SK-N-SH treated with all-trans-retinoic acid at 6 μM for 48 hours (cell line): ENCODE results near the gene FBXW10B.
"Not testable (repeated sequence)": the region's sequence is repeated elsewhere in the genome, so short reads cannot be mapped to it uniquely, and the experiment has no call there.

Experiments
- ATAC-seq: fragments of 200-7000 bp; cut with Tn5 transposase; 3 replicates; pipeline ENCODE4 v1.9.1; 2020; ENCODE audit warnings: mild to moderate bottlenecking, moderate library complexity

Gene FBXW10B

GRCh38 chr17:15613111-15613510 lies 6.4 kb downstream of the FBXW10B start:
- ATAC-seq: not testable (repeated sequence)

DNA sequence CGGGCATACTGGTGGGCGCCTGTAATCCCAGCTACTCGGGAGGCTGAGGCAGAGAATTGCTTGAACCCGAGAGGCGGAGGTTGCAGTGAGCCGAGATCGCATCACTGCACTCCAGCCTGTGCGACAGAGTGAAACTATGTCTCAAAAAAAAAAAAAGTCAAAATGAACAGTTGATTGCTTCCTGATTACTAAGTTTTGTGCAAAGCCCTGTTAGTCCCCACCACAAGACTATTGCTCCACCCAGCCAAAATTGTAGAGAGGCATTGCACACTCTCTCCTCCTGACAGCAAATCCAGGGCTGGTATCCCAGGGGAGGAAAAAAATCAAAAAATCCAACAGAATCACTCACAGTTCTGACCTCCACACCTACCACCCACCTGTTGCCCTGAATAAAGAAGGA lies 26.5 kb downstream of the FBXW10B start:
- ATAC-seq: not testable (repeated sequence)

GRCh38 chr17:15591986-15592385 lies 27.5 kb downstream of the FBXW10B start:
- not testable (repeated sequence) for ATAC-seq

- not testable (repeated sequence) for ATAC-seq
Measured at GRCh38 chr17:15590844-15591243, 28.7 kb downstream of the FBXW10B start.

- not testable (repeated sequence) for ATAC-seq
Measured at GRCh38 chr17:15589544-15590536, 29.7 kb downstream of the FBXW10B start.

DNA sequence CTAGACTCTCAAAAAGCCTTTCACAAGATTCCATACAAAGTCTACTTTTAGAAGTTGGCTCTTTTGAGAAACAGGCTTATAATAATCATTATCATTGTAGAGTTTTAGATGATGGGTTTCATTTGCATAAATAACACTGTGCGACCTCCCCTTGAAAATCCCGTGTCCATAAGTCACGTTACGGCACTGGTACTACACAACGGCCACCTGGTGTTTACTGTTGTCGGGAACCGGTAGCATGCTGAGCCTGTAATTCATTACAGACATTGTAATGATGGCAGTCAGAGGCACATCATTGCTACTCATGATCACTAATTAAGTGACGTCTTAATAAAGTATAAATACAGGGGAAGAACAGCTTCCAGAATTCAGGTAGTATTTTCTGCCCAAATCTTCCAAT lies 31.5 kb downstream of the FBXW10B start:
- ATAC-seq: not testable (repeated sequence)

DNA sequence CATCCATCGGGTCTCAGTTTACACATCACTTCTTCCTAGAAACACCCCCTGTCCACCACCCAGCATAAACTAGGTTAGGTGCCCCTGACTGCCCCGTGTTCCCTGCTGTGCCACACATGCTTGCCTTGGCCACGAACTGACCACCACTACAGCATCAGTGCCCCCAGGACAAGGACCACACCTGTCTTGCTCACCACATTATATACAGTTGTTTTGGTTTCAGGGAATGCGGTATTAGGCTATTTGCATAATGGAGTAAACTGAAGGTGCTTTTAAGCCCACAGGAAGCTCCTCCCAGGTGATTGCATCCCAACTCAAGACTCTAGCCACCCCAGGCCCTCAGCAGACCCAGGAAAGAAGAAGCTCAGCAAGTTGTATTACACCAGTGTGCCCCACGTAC lies 36.2 kb downstream of the FBXW10B start:
- not testable (repeated sequence) for ATAC-seq

DNA sequence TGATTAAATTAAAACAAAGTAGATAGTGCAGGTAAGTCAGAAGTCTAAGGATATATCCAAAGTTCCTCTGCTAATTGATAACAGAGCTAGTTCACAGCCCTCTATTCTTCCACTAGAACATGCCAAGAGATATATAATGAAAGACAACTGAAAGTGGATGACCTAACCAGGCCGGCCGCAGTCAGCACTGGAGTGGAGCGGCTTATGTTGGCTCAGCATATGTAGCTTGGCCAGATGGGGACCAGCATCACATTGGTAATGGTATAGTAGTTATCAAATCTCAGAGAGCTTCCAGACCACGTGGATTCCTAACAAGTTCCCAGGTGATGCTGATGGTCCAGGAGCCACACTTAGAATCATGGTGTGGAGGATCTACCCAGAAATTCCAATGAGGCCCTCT lies 38.0 kb downstream of the FBXW10B start:
- not testable (repeated sequence) for ATAC-seq

DNA sequence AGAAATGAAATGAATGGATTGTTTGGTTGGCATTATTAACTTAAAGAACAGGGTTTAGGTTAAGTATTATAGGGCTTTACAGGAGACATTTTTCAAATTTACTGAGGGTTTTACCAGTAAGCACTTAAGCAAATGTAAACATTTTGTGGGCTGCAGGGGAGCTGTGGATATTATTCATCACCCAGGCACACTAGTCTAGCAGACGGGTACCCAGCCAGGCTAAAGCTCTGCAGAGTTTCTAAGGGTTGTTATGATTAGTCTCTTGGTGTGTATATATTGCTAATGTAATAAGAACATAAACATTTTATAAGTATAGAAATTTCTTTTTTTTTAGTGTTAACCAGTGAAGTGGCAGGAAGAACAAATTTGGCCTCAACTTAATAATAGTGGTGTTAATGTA lies 42.7 kb downstream of the FBXW10B start:
- not testable (repeated sequence) for ATAC-seq

- not testable (repeated sequence) for ATAC-seq
Measured at GRCh38 chr17:15574660-15575059, 44.8 kb downstream of the FBXW10B start.

- ATAC-seq: not testable (repeated sequence)
Measured at GRCh38 chr17:15573870-15574269, 45.6 kb downstream of the FBXW10B start.
